Upper lobe of left lung (tissue), 4 donors: Measurements from ENCODE around the gene SERPINB11.

Experiments
- EP300 ChIP-seq, 4 donors: sonication (generic); formaldehyde crosslinking; IDR thresholded peaks; one replicate each; pipeline ENCODE4 v1.5.1; 2017; ENCODE audit warnings: antibody characterized with exemption in 4 of 4, control low read depth in 2 of 4
- POLR2A ChIP-seq, 4 donors: fragments of 450-650 bp; IDR thresholded peaks; one replicate each; pipeline ENCODE4 v1.5.1; 2016 to 2017; ENCODE audit warnings: antibody characterized with exemption in 4 of 4, mild to moderate bottlenecking in 2 of 4
- TF ChIP-seq, protein P1 (sequence below), 6 experiments: fragments of 450-650 bp in 4 of 6; fragments of 200-600 bp in 2 of 6; sonication (generic) in 2 of 6; IDR thresholded peaks; one replicate each; pipeline ENCODE4 v1.5.1; 2016 to 2019; ENCODE audit warnings: antibody characterized with exemption in 6 of 6

DNA sequence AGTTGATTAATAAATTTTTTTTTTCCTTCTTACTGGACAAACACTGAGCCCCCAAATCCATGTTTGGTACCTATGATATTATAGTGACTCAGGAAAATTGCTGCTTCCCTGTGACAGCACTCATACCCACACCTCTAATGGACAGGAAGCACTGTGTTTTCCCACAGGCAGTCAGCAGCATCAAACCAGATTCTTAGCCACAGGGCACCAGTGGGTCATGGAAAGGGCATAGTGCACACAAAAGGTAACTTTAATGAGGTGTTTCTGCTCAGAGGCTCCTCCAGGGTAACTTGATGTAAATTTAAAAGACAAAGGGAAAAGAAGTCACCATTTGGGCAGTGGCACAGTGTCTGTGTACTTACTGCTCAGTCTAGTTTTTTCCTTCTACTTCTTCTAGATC is 34.1 kb downstream of the SERPINB11 start:
- TF ChIP-seq POLR2A (IDR thresholded peaks at IDR 0.05), result no peak
- TF ChIP-seq, protein P1, sequence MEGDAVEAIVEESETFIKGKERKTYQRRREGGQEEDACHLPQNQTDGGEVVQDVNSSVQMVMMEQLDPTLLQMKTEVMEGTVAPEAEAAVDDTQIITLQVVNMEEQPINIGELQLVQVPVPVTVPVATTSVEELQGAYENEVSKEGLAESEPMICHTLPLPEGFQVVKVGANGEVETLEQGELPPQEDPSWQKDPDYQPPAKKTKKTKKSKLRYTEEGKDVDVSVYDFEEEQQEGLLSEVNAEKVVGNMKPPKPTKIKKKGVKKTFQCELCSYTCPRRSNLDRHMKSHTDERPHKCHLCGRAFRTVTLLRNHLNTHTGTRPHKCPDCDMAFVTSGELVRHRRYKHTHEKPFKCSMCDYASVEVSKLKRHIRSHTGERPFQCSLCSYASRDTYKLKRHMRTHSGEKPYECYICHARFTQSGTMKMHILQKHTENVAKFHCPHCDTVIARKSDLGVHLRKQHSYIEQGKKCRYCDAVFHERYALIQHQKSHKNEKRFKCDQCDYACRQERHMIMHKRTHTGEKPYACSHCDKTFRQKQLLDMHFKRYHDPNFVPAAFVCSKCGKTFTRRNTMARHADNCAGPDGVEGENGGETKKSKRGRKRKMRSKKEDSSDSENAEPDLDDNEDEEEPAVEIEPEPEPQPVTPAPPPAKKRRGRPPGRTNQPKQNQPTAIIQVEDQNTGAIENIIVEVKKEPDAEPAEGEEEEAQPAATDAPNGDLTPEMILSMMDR (IDR thresholded peaks at IDR 0.05), result no peak
- no peak for TF ChIP-seq EP300 (IDR thresholded peaks at IDR 0.05)
